ENCODE results near the gene ARSB. TPM values are rescaled to one million over a fixed set of nuclear protein-coding genes. Genes with fewer than 3 reads are reported as not detected.

Gene ARSB
- total and polyA plus RNA-seq, 9 donors = 3.1 to 10.6 (median 7.6) TPM

- peaks cover 2% of the 10 kb centered on the region for H3K4me1 ChIP-seq (ENCODE audit: insufficient read depth)
- intact Hi-C loops (cut with DNase I) = loop anchor here in 1 of 4 donors (10.0 kb wide), 1 partner anchor 388 kb away; no protein-coding TSS in a partner anchor
- H3K36me3 ChIP-seq = no peaks in the 10 kb centered on the region
- H3K9me3 ChIP-seq = no peaks in the 10 kb centered on the region
- H3K27me3 ChIP-seq = no peaks in the 10 kb centered on the region
- no peak overlapping the region for H3K27ac ChIP-seq
- TF ChIP-seq EP300 (IDR thresholded peaks at IDR 0.05) (no peak), POLR2A (IDR thresholded peaks at IDR 0.05) (no peak), CTCF (IDR thresholded peaks at IDR 0.05) (no peak)
- no peak for DNase-seq
- no peak overlapping the region for H3K4me3 ChIP-seq
- 95 to 97% (median 95%) methylated on average over 8 of the region's 8 CpGs for WGBS, 3 donors
These were observed 62.1 kb downstream of the ARSB start for GRCh38 chr5:78922879-78923621.

GRCh38 chr5:78920604-78921003 lies 64.5 kb downstream of the ARSB start:
- TF ChIP-seq CTCF (IDR thresholded peaks at IDR 0.05) (no peak), POLR2A (IDR thresholded peaks at IDR 0.05) (no peak), EP300 (IDR thresholded peaks at IDR 0.05) (no peak)
- no peak overlapping the region for H3K27ac ChIP-seq
- H3K4me3 ChIP-seq = no peak overlapping the region
- 72 to 82% (median 82%) methylated on average over 2 of the region's 2 CpGs for WGBS, 3 donors
- H3K27me3 ChIP-seq = no peaks in the 10 kb centered on the region
- no peaks in the 10 kb centered on the region for H3K36me3 ChIP-seq
- H3K4me1 ChIP-seq (ENCODE audit: insufficient read depth) = no peaks in the 10 kb centered on the region
- H3K9me3 ChIP-seq = no peaks in the 10 kb centered on the region
- intact Hi-C loops (cut with DNase I) = loop anchor here in 1 of 4 donors (10.0 kb wide), 1 partner anchor 386 kb away; no protein-coding TSS in a partner anchor
- no peak for DNase-seq

GRCh38 chr5:78919796-78920195 lies 65.3 kb downstream of the ARSB start:
- H3K9me3 ChIP-seq = no peaks in the 10 kb centered on the region
- TF ChIP-seq EP300 (IDR thresholded peaks at IDR 0.05) (no peak), CTCF (IDR thresholded peaks at IDR 0.05) (no peak), POLR2A (IDR thresholded peaks at IDR 0.05) (no peak)
- WGBS, 3 donors = 91 to 95% (median 94%) methylated on average over 1 of the region's 1 CpG

GRCh38 chr5:78916044-78916443 lies 69.1 kb downstream of the ARSB start:
- no peak for TF ChIP-seq POLR2A (IDR thresholded peaks at IDR 0.05)
- TF ChIP-seq EP300 (IDR thresholded peaks at IDR 0.05) = no peak
- no peak for TF ChIP-seq CTCF (IDR thresholded peaks at IDR 0.05)
- peaks cover 6% of the 10 kb centered on the region for H3K4me1 ChIP-seq (ENCODE audit: insufficient read depth)
- H3K27me3 ChIP-seq = no peaks in the 10 kb centered on the region
- H3K9me3 ChIP-seq = no peaks in the 10 kb centered on the region
- intact Hi-C loops (cut with DNase I) = no loop called here
- H3K27ac ChIP-seq = no peak overlapping the region
- no peak overlapping the region for H3K4me3 ChIP-seq
- no peaks in the 10 kb centered on the region for H3K36me3 ChIP-seq
- 67 to 76% (median 72%) methylated on average over 5 of the region's 5 CpGs for WGBS, 3 donors
- DNase-seq = no peak

More at GRCh38 chr5:78919796-78920195, 65.3 kb downstream of the ARSB start:
- Histone ChIP-seq H3K36me3 (no peaks in the 10 kb centered on the region), H3K27me3 (no peaks in the 10 kb centered on the region), H3K4me1 (ENCODE audit: insufficient read depth) (no peaks in the 10 kb centered on the region), H3K4me3 (no peak overlapping the region), H3K27ac (no peak overlapping the region)
- no peak for DNase-seq
- intact Hi-C loops (cut with DNase I) = loop anchor here in 1 of 4 donors (10.0 kb wide), 1 partner anchor 385 kb away; no protein-coding TSS in a partner anchor
